GM19438 (cell line): ENCODE measurements around the gene PTBP1.
"Not testable (repeated sequence)": the region's sequence is repeated elsewhere in the genome, so short reads cannot be mapped to it uniquely, and the experiment has no call there.

Experiments used
- ATAC-seq: cut with Tn5 transposase; IDR thresholded peaks from one replicate; pipeline ENCODE4 v1.9.1; 2021; ENCODE audit warnings: low read depth; ENCODE audit not compliant: unreplicated experiment

The PTBP1 gene

DNA sequence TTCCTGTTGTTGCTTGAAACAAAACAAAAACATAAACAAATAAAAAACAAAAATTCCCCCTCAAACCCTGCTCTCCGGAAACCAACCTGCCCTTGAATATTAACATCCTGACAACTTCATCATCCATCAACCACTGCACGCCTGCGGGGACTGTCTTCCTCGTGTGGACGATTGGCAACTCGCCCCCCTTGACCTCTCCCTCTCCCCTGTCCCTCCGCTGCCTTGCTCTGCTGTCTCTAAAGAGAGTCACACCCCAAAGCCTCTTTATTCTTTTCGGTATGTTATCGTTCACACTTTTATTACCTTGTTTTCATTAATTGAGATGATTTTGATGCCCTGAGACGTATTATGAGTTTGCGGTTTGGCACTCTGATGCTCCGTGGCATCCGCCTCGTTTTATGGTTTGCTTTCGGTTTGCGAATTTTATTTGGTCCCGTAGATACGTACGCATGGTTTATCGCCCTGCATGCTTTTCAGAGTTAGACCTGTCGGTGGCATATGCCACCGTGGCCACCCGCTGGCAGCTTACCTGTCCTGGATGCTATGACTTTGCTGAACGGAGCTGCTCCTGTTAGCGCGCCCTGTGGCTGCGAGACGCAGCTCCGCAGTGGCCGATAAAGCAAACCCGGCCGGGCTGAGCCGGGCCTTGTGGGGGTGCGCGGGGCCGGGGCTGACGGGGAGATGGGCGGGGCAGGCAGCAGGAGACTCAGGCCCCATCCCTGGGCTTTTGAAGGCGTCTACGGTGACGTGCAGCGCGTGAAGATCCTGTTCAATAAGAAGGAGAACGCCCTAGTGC lies 10.6 kb downstream of the PTBP1 start:
- no peak for ATAC-seq

DNA sequence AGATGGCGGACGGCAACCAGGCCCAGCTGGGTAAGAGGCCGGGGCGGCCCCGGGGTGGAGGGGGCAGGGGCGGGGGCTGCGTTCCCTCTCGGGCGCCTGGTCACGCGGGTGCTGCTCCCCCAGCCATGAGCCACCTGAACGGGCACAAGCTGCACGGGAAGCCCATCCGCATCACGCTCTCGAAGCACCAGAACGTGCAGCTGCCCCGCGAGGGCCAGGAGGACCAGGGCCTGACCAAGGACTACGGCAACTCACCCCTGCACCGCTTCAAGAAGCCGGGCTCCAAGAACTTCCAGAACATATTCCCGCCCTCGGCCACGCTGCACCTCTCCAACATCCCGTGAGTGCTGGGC lies 11.1 kb downstream of the PTBP1 start:
- no peak for ATAC-seq

DNA sequence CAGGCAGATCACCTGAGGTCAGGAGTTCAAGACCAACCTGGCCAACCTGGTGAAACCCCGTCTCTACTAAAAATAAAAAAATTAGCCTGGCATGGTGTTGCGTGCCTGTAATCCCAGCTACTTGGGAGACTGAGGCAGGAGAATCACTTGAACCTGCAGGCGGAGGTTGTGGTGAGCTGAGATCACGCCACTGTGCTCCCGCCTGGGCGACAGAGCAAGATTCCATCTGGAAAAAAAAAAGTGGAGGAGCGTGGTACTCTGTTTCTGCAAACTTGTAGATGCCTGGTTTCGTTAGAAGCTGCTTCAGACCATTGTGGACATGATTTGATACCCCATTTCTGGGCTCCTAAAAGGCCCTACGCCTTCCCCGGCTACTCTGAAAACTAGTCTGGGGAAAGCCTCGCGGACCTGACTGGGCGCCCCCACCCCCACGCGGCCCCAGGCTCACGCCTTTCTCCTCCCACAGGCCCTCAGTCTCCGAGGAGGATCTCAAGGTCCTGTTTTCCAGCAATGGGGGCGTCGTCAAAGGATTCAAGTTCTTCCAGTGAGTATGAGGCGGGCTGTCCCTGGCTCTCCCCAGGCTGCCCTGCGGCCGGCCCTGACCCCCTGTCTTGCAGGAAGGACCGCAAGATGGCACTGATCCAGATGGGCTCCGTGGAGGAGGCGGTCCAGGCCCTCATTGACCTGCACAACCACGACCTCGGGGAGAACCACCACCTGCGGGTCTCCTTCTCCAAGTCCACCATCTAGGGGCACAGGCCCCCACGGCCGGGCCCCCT lies 13.0 kb downstream of the PTBP1 start:
- ATAC-seq: no peak

GRCh38 chr19:810883-811489 lies 13.7 kb downstream of the PTBP1 start:
- ATAC-seq: no peak

DNA sequence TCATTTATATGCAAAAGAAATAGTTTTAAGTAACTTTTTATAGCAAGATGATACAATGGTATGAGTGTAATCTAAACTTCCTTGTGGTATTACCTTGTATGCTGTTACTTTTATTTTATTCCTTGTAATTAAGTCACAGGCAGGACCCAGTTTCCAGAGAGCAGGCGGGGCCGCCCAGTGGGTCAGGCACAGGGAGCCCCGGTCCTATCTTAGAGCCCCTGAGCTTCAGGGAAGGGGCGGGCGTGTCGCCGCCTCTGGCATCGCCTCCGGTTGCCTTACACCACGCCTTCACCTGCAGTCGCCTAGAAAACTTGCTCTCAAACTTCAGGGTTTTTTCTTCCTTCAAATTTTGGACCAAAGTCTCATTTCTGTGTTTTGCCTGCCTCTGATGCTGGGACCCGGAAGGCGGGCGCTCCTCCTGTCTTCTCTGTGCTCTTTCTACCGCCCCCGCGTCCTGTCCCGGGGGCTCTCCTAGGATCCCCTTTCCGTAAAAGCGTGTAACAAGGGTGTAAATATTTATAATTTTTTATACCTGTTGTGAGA lies 14.3 kb downstream of the PTBP1 start:
- ATAC-seq: no peak

DNA sequence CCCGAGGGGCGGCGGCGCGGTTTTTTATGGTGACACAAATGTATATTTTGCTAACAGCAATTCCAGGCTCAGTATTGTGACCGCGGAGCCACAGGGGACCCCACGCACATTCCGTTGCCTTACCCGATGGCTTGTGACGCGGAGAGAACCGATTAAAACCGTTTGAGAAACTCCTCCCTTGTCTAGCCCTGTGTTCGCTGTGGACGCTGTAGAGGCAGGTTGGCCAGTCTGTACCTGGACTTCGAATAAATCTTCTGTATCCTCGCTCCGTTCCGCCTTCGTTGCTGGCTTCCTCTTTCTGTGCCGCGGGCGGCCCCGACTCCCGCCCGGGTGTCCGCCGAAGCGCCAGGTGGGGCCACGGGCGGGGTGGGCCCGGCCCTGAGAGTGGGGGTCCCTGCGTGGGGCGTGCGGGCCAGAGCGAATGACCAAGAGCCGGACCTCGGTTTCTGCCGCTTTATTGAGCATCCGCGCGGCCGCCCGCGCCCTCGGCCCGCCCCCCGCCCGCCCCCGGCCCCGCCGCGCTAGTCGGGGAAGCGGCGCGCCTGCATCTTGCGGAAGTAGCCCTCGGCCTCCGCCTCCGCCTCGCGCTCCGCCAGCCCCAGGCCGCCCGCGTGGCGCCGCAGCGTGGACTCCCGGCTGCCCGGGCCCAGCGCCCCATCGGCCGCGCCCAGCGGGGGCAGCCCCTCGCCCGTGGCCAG lies 14.9 kb downstream of the PTBP1 start:
- no peak for ATAC-seq

DNA sequence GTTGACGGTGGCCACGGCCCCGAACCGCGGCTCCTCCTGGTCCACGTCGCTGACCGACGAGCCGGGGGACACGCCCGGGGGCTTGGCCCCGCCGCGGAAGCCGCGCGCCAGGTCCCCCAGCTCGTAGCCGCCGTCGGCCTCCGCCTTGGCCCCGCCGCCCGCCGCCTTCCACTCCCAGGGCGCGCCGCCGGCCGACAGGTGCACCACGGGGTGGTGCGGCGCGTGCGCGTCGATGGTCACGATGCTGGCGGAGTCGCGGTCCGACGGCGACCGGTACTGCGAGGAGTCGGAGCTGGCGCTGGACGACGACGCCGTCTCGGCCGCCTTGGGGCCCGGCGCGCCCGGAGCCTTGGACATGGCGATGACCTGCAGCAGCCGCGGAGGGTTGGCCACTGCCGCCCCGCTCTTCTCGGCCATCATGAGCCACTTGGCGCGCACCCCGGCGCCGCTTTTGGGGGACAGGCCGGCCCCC lies 15.5 kb downstream of the PTBP1 start:
- ATAC-seq: no peak

DNA sequence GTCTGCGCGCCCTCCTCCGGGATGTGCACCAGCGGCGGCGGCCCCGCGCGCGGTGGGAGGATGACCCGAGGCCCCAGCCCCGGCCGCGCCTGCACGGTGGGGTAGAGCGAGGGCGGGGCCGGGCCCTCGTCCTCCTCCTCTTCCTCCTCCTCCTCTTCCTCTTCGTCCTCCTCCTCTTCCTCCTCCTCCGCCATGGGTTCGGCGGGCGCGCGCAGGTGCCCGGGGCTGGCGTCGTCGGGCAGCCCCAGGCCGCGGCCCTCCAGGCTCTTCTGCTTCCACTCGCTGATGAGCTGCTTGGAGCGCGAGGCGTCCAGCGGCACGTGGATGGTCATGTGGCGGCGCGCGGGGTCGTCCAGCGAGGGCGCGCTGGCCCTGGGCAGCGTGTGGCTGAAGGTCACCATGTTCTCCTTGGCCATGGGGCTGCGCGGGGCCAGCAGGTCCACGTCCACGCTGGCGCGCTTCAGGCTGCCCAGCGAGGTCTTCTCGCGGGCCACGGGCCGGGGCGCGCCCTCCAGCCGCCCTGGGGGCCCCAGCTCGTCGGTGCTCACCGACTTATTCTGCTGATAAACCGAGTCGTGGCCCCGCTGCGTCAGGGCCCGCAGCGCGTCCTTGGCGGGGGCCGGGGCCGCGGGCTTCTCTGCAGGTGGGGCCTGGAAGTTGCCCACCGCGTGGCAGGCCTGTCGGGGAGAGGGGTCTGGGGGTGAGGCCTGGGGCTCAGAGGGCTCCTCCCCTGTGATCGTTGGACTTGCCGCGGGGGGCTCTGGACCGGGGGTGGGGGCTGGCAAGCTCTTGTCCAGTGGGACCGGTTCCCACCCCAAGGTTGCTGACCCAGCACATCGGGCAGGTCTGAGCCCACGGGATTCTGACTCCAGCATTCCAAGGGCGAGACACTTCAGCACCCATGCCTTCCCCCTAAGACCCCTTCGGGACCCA lies 16.2 kb downstream of the PTBP1 start:
- no peak for ATAC-seq

- ATAC-seq: no peak
These were observed 17.2 kb downstream of the PTBP1 start for GRCh38 chr19:814152-815078.

- ATAC-seq: no peak
These were observed 18.0 kb downstream of the PTBP1 start for GRCh38 chr19:815079-815774.

- no peak for ATAC-seq
These were observed 18.7 kb downstream of the PTBP1 start for GRCh38 chr19:815775-816499.

- no peak for ATAC-seq
These were observed 19.2 kb downstream of the PTBP1 start for GRCh38 chr19:816500-816857.

DNA sequence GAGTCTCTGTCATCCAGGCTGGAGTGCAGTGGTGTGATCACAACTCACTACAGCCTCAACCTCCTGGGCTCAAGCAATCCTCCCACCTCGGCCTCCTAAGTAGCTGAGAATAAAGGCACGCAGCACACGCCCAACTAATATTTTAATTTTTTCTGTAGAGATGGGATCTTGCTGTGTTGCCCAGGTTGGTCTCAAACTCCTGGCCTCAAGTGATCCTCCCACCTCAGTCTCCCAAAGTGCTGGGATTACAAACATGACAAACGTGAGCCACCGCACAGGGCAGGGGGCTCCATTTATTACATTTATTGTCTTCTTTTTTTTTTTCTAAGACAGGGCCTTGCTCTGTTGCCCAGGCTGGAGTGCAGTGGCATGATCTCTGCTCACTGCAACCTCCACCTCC lies 23.0 kb downstream of the PTBP1 start:
- not testable (repeated sequence) for ATAC-seq

DNA sequence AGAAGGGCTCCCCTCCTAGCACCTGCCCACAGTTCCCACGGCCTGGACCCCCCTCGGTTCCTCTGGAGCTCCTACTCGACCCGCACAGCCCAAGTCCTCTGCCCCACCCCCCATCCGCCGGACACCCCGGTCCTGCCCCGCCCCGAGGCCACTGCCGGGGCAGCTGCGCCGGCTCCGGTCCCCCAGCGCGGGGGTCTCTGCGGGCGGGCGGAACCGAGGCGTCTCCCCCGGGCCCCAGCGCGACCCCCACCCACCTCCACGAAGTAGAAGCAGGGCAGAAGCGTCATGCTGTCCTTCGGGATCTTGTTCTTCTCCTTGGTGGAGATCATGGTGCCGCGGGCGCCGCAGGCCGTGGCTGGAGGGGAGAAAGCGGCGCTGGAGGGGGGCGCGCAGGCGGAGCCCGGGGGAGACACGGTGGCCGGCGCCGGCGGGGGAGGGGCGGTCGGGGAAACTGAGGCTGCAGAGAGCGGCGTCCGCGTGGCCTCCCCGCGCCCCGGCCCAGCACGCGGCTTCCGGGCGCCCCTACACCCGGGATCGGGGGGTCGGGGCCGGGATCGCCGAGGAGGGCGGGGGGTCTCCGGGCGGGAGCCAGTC lies 24.1 kb downstream of the PTBP1 start:
- no peak for ATAC-seq

DNA sequence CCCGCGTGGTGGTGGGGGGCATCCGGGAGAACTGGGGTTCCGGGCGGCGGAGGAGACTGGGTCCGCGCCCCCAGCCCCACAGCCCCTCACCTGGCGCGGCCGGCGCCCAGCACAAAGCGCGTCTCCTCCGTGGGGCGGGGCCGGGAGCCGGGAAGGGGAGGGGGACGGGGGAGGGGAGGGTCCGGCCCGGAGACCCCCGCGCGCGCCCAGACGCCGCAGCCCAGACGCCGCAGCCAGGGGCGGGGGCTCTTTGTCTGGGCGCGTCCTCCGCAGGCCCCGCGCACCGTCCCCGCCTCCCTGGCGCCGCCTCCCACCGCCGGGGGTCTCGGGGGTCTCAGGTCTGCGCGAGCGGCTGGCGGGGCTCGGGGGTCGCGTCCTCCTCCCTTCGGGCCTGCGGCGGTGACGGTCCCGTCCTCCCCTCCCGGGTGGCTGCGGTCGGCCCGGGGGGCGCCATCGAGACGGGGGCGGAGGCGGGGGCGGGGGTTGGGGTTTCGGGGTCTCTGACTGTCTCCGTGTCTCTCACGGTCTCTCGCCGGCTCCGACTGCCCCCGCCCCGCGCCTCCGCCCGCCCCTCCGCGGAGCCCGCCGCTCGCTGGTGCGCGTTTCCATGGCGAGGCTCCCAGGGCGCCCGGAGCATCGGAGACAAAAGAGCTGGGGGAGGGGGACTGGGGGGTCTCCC lies 24.7 kb downstream of the PTBP1 start, which contains the start of gene PLPPR3:
Gene PLPPR3, minus strand, starts transcription at position 131 of the 679 bp plus-strand sequence. CDS start 396 bp downstream, outside the sequence.
- no peak for ATAC-seq

DNA sequence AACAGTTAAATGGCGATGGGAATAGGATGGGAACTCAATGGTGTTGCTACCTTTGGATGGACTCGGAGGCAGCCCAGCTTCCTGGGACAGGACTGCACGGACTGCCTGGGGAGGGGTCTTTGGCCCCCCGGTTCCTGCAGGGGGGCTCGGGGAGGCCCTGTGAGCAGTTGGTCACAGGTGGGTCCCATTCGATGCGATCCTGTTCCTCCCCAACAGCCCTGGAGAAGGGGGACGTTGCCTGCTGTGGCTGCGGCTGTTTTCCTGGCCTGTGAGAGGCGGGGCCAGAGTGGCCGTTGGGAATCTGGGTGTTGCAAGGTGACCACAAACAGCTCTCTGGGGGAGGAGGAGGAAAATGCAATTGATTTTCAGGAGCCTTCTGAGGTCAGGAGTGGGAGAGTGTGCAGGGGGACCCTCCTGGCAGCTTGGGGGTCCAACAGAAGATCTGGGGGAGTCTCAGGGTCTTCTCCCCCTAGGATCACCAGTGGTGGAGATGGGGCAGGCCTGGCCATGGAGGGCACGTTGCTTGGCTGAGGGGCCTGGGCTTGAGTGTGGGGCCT lies 26.4 kb downstream of the PTBP1 start:
- no peak for ATAC-seq
